Measurements from ENCODE around the gene TFPT. TPM values are rescaled to one million over a fixed set of nuclear protein-coding genes. Genes with fewer than 3 reads are reported as not detected.
A peak's percentile ranks its signal among the peaks of the same experiment; 100 is the strongest.

TFPT gene
- total and polyA plus RNA-seq, 2 of the 13 experiments (the other 11 are each of a cell fraction or from before 2014, with no cell fraction given): 8.4 to 10.7 TPM

- Histone ChIP-seq H3K27me3 (ENCODE audit: control insufficient read depth in 1 of 2, insufficient read depth in 2 of 2, low read length in 2 of 2) (no peaks in the 10 kb centered on the region), H4K20me1 (ENCODE audit: insufficient read depth, low read length) (no peaks in the 10 kb centered on the region), H3K4me3 (replicated peaks in 1 of 3; ENCODE audit: insufficient read depth in 1 of 3, low read depth in 2 of 3, low read length in 3 of 3) (no peak overlapping the region), H3K4me1 (ENCODE audit: insufficient read depth, low read length) (peaks cover 11% of the 10 kb centered on the region), H3K27ac (ENCODE audit: extremely low read length, insufficient read depth, low read length) (no peak overlapping the region), H3K9me3 (ENCODE audit: low read length) (no peaks in the 10 kb centered on the region), H3K79me2 (ENCODE audit: insufficient read depth, low read length) (peaks cover 9% of the 10 kb centered on the region), H3K4me2 (ENCODE audit: low read depth, low read length) (no peak overlapping the region), H2AFZ (ENCODE audit: low read length) (no peak overlapping the region), H3K36me3 (replicated peaks in 1 of 2; ENCODE audit: control insufficient read depth in 1 of 2, insufficient read depth in 2 of 2, low read length in 2 of 2) (peaks cover 24 to 66% of the 10 kb centered on the region in 2 experiments; a peak in 4 of 5 replicates), H3K9ac (ENCODE audit: insufficient read depth, low read depth, low read length) (no peak overlapping the region)
- no peak for DNase-seq (ENCODE audit: low spot score)
- intact Hi-C loops (cut with micrococcal nuclease; ENCODE audit: unreplicated experiment) (no loop called here), in situ Hi-C loops (cut with HindIII; ENCODE audit: extremely low pct_ligation_motif_present, low pct_unique_long_range_greater_than_20kb) (no loop called here)
- ATAC-seq: no peak
- BruUV-seq (replicated peaks): no TSS peak
- WGBS (ENCODE audit: low lambda C conversion rate): 94% methylated on average over 10 of the region's 10 CpGs
- no peak for TF ChIP-seq ZNF142 (CRISPR knock-in tag; IDR thresholded peaks at IDR 0.05)
- TF ChIP-seq MAFF (IDR thresholded peaks at IDR 0.05; ENCODE audit: low read depth, low read length): peak; percentile 86
- peak; percentile 72 for TF ChIP-seq MAFG (CRISPR knock-in tag; IDR thresholded peaks at IDR 0.05)
- peak; percentile 90 to 93 for TF ChIP-seq MAFK (conservative IDR thresholded peaks at IDR 0.05 in 1 of 2, IDR thresholded peaks at IDR 0.05 in 1 of 2; ENCODE audit: low read length in 2 of 2)
- CTCF ChIA-PET (ENCODE audit: low intra/inter-chr PET ratio, low total read pairs): no interaction called here
- FAIRE-seq: no peak
- POLR2A ChIA-PET: no interaction called here
These were observed 5.8 kb upstream of the TFPT start for GRCh38 chr19:54121259-54121658.
